GM19099 (cell line): ENCODE results near the gene FASN.

Source experiments
- POLR2A ChIP-seq: IDR thresholded peaks from 3 replicates; pipeline ENCODE4 v1.6.1; 2011; ENCODE audit warnings: low read depth; ENCODE audit not compliant: insufficient read length; ENCODE audit errors: extremely low read depth

Gene FASN

DNA sequence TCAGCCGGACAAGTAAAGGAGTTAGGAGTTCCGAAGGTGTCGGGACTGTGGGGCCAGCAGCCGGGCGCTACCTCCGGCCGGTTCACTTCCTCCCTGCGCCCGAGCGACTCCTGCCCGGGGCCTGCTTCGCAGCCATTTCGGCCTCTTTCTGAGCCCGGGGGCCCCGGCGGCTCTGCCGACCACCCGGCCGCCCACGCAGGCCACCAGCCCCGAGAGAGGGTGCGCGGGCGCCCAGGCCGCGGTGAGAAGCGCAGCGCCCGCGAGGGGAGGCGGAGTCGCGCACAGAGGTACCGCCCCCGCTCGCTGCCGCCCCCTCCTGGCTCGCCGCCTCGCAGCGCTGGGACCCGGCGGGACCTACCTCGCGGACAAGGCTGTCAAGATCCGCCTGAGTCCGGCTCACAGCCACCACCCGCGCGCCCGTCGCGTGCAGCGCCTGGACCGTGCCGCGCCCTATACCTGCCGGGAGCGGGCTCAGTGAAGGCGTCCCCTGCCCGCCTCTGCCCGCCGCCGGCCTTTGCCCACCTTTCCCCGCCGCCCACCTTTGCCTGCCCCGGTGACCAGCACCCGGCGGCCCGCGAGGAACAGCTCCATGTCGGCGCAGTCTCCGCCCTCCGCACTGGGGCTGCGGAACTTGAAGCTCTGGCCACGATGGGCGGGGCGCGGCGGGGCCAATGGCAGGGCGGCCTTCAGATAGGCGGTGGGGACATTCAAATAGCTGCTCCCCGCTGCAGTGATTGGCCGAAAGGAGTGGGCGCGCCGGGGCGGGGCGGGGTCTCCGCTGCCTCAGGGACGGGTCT, 60.7 kb downstream of the FASN start, which contains the start of gene DCXR:
Gene DCXR, minus strand, starts transcription at position 606 of the 797 bp plus-strand sequence. Its CDS starts 15 bp downstream, at position 591.
- peak; percentile 98 for TF ChIP-seq POLR2A

GRCh38 chr17:82036634-82037091, 61.4 kb downstream of the FASN start:
- TF ChIP-seq POLR2A: no peak

GRCh38 chr17:82035956-82036633, 61.9 kb downstream of the FASN start:
- TF ChIP-seq POLR2A: no peak

DNA sequence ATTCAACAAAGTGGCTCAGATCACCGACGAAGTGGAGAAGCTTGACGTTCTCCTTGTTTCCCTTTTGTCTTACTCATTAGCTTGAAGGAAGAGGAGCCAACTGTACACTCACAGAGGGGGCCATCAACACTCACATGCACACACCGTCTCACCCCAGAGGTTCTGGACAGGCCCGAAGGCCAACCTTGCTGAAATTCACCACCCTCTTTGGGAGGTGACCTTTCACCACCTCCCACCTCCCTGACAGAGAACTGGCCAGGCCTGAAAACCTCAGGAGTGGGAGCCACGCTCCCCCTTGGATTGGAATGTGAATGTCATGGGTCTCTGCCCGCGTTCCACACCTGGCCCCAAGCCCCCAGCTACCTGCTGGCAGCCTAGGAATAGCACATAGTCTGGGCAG, 62.5 kb downstream of the FASN start:
- no peak for TF ChIP-seq POLR2A

GRCh38 chr17:82034371-82035011, 63.5 kb downstream of the FASN start:
- TF ChIP-seq POLR2A: no peak

DNA sequence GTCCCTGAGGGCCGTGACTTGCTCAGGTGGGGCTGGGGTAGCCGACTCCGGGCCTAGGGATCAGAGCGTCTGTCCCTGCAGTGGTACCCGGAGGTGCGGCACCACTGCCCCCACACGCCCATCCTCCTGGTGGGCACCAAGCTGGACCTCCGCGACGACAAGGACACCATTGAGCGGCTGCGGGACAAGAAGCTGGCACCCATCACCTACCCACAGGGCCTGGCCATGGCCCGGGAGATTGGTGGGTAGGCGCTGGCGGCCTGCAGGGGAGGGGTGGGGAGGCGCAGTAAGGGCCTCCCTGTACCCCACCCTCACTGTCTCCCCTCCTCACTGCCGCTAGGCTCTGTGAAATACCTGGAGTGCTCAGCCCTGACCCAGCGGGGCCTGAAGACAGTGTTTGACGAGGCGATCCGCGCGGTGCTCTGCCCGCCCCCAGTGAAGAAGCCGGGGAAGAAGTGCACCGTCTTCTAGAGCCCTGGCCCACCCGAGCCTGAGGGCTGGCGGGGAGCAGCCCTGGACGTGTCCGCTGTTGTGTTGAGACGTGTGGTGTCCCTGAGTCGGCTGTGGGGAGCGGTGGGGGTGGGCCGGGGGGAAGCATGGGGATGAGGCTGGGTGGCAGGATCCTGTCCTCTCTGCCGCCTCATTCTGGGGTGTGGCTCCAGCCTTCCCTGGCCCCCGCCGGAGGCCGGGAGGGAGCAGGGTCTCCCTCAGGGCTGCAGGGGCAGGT, 64.5 kb downstream of the FASN start:
- no peak for TF ChIP-seq POLR2A

GRCh38 chr17:82031885-82032627, 66.0 kb downstream of the FASN start:
- TF ChIP-seq POLR2A: no peak

GRCh38 chr17:82031303-82031884, 66.6 kb downstream of the FASN start, which contains the start of gene RAC3:
RAC3 (plus strand) TSS chr17:82031678; CDS start chr17:82031762, 84 bp downstream.
- TF ChIP-seq POLR2A: no peak

- TF ChIP-seq POLR2A: no peak
Observed at GRCh38 chr17:82030470-82031302, 67.3 kb downstream of the FASN start.

DNA sequence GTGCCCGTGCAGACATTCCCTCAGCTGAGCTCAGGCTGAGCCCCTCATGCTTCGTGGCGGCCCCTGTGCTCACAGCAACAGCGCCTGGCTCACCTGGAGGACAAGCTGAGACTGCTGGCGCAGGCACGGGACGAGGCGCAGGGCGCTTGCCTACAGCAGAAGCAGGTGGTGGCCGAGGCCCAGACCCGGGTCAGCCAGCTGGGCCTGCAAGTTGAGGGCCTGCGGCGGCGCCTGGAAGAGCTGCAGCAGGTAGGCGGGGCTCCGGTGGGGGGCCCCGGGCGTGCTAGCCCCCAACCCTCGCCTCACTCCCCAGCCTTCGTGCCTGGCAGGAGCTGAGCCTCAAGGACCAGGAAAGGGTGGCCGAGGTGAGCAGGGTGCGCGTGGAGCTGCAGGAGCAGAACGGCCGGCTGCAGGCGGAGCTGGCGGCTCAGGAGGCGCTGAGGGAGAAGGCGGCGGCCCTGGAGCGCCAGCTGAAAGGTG, 68.0 kb downstream of the FASN start:
- no peak for TF ChIP-seq POLR2A

GRCh38 chr17:82029391-82029790, 68.6 kb downstream of the FASN start:
- TF ChIP-seq POLR2A: no peak

DNA sequence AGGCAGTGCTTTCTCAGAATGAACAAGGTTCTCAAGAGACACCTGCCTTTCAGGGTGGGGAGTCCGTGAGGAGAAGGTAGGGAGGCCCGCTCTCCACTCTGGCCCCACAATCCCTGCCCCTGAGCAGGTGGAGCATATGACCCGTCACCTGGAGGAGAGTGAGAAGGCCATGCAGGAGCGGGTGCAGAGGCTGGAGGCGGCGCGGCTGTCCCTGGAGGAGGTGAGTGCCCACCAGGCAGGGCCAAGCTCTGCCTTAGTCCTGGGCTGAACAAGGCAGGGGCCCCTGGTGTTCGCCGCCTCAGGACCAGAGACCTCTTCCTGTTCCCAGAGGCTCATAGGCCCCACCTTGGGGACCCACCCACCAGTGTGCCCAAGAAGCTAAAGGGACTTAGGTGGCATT, 69.1 kb downstream of the FASN start:
- no peak for TF ChIP-seq POLR2A
